Stimulated activated CD4-positive, alpha-beta T cell treated with anti-CD3 and anti-CD28 coated beads, TNF-alpha, amount 100 ng/mL, for 24 hours (primary cell): ENCODE measurements around the gene ACP4.

Experiments used
- DNase-seq, 3 experiments: peaks; one replicate each; pipeline ENCODE4 v3.0.0-alpha.2; 2020; ENCODE audit warnings: low read depth in 3 of 3

The ACP4 gene

GRCh38 chr19:50843701-50844221 lies 53.5 kb downstream of the ACP4 start:
- DNase-seq: no peak

DNA sequence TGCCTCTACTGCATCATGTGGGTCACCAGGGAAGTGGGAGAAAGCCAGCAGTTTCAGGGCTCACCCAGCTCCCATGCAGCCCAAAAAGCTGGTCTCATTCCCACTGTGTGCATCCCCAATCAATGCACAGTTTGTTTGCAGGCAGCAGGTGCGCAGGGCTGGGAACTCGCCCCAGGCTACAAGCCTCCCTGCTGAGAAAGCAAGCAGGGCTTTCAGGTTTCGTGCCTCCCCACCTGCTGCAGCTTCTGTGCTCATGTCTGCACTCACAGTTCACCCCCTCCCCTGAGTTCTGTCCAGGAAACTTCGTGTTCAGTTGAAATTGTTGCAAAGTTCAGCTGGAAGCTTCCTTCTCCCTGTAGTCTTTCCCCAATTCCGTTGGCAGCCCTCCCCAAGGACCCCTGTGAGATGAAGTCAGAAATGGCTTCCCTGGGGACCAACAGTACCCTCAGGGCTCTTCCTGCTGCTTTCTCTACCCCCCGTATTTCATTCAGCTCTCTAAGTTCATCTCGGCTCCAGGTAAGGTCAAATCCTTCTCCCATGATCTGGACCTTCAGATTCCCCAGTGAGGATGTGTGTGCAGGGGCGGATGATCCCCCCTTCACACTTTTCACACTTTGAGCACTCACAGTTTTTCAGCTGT lies 54.2 kb downstream of the ACP4 start:
- DNase-seq: no peak
